ENCODE results near the gene GMDS.

GMDS gene

GRCh38 chr6:1708122-1708521 lies 537.3 kb downstream of the GMDS start:
- in situ Hi-C loops (cut with MboI; ENCODE audit: low sequenced_read_pairs), result no loop called here
- Histone ChIP-seq H3K4me1 (no peaks in the 10 kb centered on the region), H3K9me3 (no peaks in the 10 kb centered on the region), H3K4me3 (no peak overlapping the region), H3K27me3 (ENCODE audit: low read depth) (no peaks in the 10 kb centered on the region), H3K36me3 (replicated peaks) (no peaks in the 10 kb centered on the region)
- DNase-seq (ENCODE audit: low spot score in 2 of 2), result no peak

- no peaks in the 10 kb centered on the region for H3K27me3 ChIP-seq (ENCODE audit: low read depth)
- no peaks in the 10 kb centered on the region for H3K4me1 ChIP-seq
- no peak for DNase-seq (ENCODE audit: low spot score in 2 of 2)
- H3K9me3 ChIP-seq, result no peaks in the 10 kb centered on the region
- in situ Hi-C loops (cut with MboI; ENCODE audit: low sequenced_read_pairs), result no loop called here
- no peaks in the 10 kb centered on the region for H3K36me3 ChIP-seq (replicated peaks)
- H3K4me3 ChIP-seq, result no peak overlapping the region
Observed at GRCh38 chr6:1705630-1706029, 539.8 kb downstream of the GMDS start.

GRCh38 chr6:1705183-1705582 lies 540.2 kb downstream of the GMDS start:
- Histone ChIP-seq H3K4me3 (no peak overlapping the region), H3K9me3 (no peaks in the 10 kb centered on the region), H3K27me3 (ENCODE audit: low read depth) (no peaks in the 10 kb centered on the region), H3K4me1 (no peaks in the 10 kb centered on the region), H3K36me3 (replicated peaks) (no peaks in the 10 kb centered on the region)
- no peak for DNase-seq (ENCODE audit: low spot score in 2 of 2)
- in situ Hi-C loops (cut with MboI; ENCODE audit: low sequenced_read_pairs), result no loop called here

- no peak for DNase-seq (ENCODE audit: low spot score in 2 of 2)
- Histone ChIP-seq H3K4me1 (no peaks in the 10 kb centered on the region), H3K36me3 (replicated peaks) (no peaks in the 10 kb centered on the region), H3K27me3 (ENCODE audit: low read depth) (no peaks in the 10 kb centered on the region), H3K4me3 (no peak overlapping the region), H3K9me3 (no peaks in the 10 kb centered on the region)
- in situ Hi-C loops (cut with MboI; ENCODE audit: low sequenced_read_pairs), result no loop called here
Observed at GRCh38 chr6:1704711-1705110, 540.7 kb downstream of the GMDS start.

GRCh38 chr6:1703923-1704322 lies 541.5 kb downstream of the GMDS start:
- in situ Hi-C loops (cut with MboI; ENCODE audit: low sequenced_read_pairs), result no loop called here
- H3K27me3 ChIP-seq (ENCODE audit: low read depth), result no peaks in the 10 kb centered on the region
- no peaks in the 10 kb centered on the region for H3K4me1 ChIP-seq
- no peaks in the 10 kb centered on the region for H3K9me3 ChIP-seq
- DNase-seq (ENCODE audit: low spot score in 2 of 2), result no peak
- no peaks in the 10 kb centered on the region for H3K36me3 ChIP-seq (replicated peaks)
- no peak overlapping the region for H3K4me3 ChIP-seq

- Histone ChIP-seq H3K27me3 (ENCODE audit: low read depth) (no peaks in the 10 kb centered on the region), H3K9me3 (no peaks in the 10 kb centered on the region), H3K36me3 (replicated peaks) (no peaks in the 10 kb centered on the region), H3K4me3 (no peak overlapping the region), H3K4me1 (no peaks in the 10 kb centered on the region)
- in situ Hi-C loops (cut with MboI; ENCODE audit: low sequenced_read_pairs), result no loop called here
- DNase-seq (ENCODE audit: low spot score in 2 of 2), result no peak
Observed at GRCh38 chr6:1703091-1703855, 542.1 kb downstream of the GMDS start.

- no peaks in the 10 kb centered on the region for H3K4me1 ChIP-seq
- no peaks in the 10 kb centered on the region for H3K9me3 ChIP-seq
- H3K27me3 ChIP-seq (ENCODE audit: low read depth), result no peaks in the 10 kb centered on the region
- no peak for DNase-seq (ENCODE audit: low spot score in 2 of 2)
- no peaks in the 10 kb centered on the region for H3K36me3 ChIP-seq (replicated peaks)
- no peak overlapping the region for H3K4me3 ChIP-seq
- in situ Hi-C loops (cut with MboI; ENCODE audit: low sequenced_read_pairs), result no loop called here
Observed at GRCh38 chr6:1702580-1703051, 542.8 kb downstream of the GMDS start.

- Histone ChIP-seq H3K27me3 (ENCODE audit: low read depth) (no peaks in the 10 kb centered on the region), H3K9me3 (no peaks in the 10 kb centered on the region), H3K4me1 (no peaks in the 10 kb centered on the region), H3K4me3 (no peak overlapping the region), H3K36me3 (replicated peaks) (no peaks in the 10 kb centered on the region)
- in situ Hi-C loops (cut with MboI; ENCODE audit: low sequenced_read_pairs), result no loop called here
- no peak for DNase-seq (ENCODE audit: low spot score in 2 of 2)
Observed at GRCh38 chr6:1701668-1702353, 543.6 kb downstream of the GMDS start.

- no peaks in the 10 kb centered on the region for H3K9me3 ChIP-seq
- DNase-seq (ENCODE audit: low spot score in 2 of 2), result no peak
- H3K4me1 ChIP-seq, result no peaks in the 10 kb centered on the region
- no peaks in the 10 kb centered on the region for H3K27me3 ChIP-seq (ENCODE audit: low read depth)
- no peaks in the 10 kb centered on the region for H3K36me3 ChIP-seq (replicated peaks)
- in situ Hi-C loops (cut with MboI; ENCODE audit: low sequenced_read_pairs), result no loop called here
- H3K4me3 ChIP-seq, result no peak overlapping the region
Observed at GRCh38 chr6:1700278-1700967, 545.0 kb downstream of the GMDS start.

- no peak for DNase-seq (ENCODE audit: low spot score in 2 of 2)
- in situ Hi-C loops (cut with MboI; ENCODE audit: low sequenced_read_pairs), result no loop called here
- no peak overlapping the region for H3K4me3 ChIP-seq
Observed at GRCh38 chr6:1698527-1698926, 546.9 kb downstream of the GMDS start.

GRCh38 chr6:1697688-1698351 lies 547.6 kb downstream of the GMDS start:
- DNase-seq (ENCODE audit: low spot score in 2 of 2), result no peak
- Histone ChIP-seq H3K4me1 (peaks cover 4% of the 10 kb centered on the region; the same call in 1 of the 2 replicates), H3K4me3 (no peak overlapping the region), H3K27me3 (ENCODE audit: low read depth) (no peaks in the 10 kb centered on the region), H3K9me3 (no peaks in the 10 kb centered on the region; the same call in 1 of the 2 replicates), H3K36me3 (replicated peaks) (no peaks in the 10 kb centered on the region)
- in situ Hi-C loops (cut with MboI; ENCODE audit: low sequenced_read_pairs), result no loop called here

More at GRCh38 chr6:1698527-1698926, 546.9 kb downstream of the GMDS start:
- Histone ChIP-seq H3K4me1 (peaks cover 4% of the 10 kb centered on the region; the same call in 1 of the 2 replicates), H3K27me3 (ENCODE audit: low read depth) (no peaks in the 10 kb centered on the region), H3K9me3 (no peaks in the 10 kb centered on the region), H3K36me3 (replicated peaks) (no peaks in the 10 kb centered on the region)

GRCh38 chr6:1696463-1696850 lies 548.9 kb downstream of the GMDS start:
- Histone ChIP-seq H3K27me3 (ENCODE audit: low read depth) (no peaks in the 10 kb centered on the region), H3K4me1 (peaks cover 4% of the 10 kb centered on the region; the same call in 1 of the 2 replicates), H3K36me3 (replicated peaks) (no peaks in the 10 kb centered on the region), H3K9me3 (peaks cover 6% of the 10 kb centered on the region), H3K4me3 (no peak overlapping the region)
- no peak for DNase-seq (ENCODE audit: low spot score in 2 of 2)
- in situ Hi-C loops (cut with MboI; ENCODE audit: low sequenced_read_pairs), result no loop called here

- peaks cover 6% of the 10 kb centered on the region for H3K9me3 ChIP-seq
- no peaks in the 10 kb centered on the region for H3K36me3 ChIP-seq (replicated peaks)
- in situ Hi-C loops (cut with MboI; ENCODE audit: low sequenced_read_pairs), result no loop called here
- H3K4me1 ChIP-seq, result peaks cover 4% of the 10 kb centered on the region; the same call in 1 of the 2 replicates
- no peak for DNase-seq (ENCODE audit: low spot score in 2 of 2)
- H3K4me3 ChIP-seq, result no peak overlapping the region
- H3K27me3 ChIP-seq (ENCODE audit: low read depth), result no peaks in the 10 kb centered on the region
Observed at GRCh38 chr6:1695546-1696462, 549.6 kb downstream of the GMDS start.
